Activated CD8-positive, alpha-beta memory T cell treated with anti-CD3 and anti-CD28 coated beads, Interleukin-2, amount 50 U/mL, for 24 hours (primary cell): ENCODE measurements around the gene PAK6.

Experiments used
- DNase-seq: peaks from one replicate; pipeline ENCODE4 v3.0.0-alpha.2; 2020; ENCODE audit errors: extremely low read depth

The PAK6 gene

GRCh38 chr15:40255033-40255432 lies 16.2 kb downstream of the PAK6 start:
- no peak for DNase-seq

GRCh38 chr15:40256638-40257235 lies 17.9 kb downstream of the PAK6 start:
- no peak for DNase-seq

- DNase-seq, result no peak
These were observed 19.0 kb downstream of the PAK6 start for GRCh38 chr15:40257656-40258450.

GRCh38 chr15:40258544-40258943 lies 19.7 kb downstream of the PAK6 start:
- no peak for DNase-seq

GRCh38 chr15:40259021-40259420 lies 20.2 kb downstream of the PAK6 start:
- no peak for DNase-seq

GRCh38 chr15:40263024-40263754 lies 24.3 kb downstream of the PAK6 start:
- DNase-seq, result no peak

- DNase-seq, result no peak
These were observed 25.7 kb downstream of the PAK6 start for GRCh38 chr15:40264321-40265153.

- DNase-seq, result no peak
These were observed 26.5 kb downstream of the PAK6 start for GRCh38 chr15:40265355-40265754.

- DNase-seq, result no peak
These were observed 27.0 kb downstream of the PAK6 start for GRCh38 chr15:40265875-40266274.

- no peak for DNase-seq
These were observed 28.0 kb downstream of the PAK6 start for GRCh38 chr15:40266828-40267304.

GRCh38 chr15:40267670-40268069 lies 28.8 kb downstream of the PAK6 start:
- DNase-seq, result no peak

- DNase-seq, result no peak
These were observed 30.7 kb downstream of the PAK6 start for GRCh38 chr15:40269604-40270003.

- no peak for DNase-seq
These were observed 31.6 kb downstream of the PAK6 start for GRCh38 chr15:40270246-40270995.

- DNase-seq, result no peak
These were observed 33.0 kb downstream of the PAK6 start for GRCh38 chr15:40271685-40272484.

- no peak for DNase-seq
These were observed 33.7 kb downstream of the PAK6 start for GRCh38 chr15:40272485-40273056.

- DNase-seq, result no peak
These were observed 34.6 kb downstream of the PAK6 start for GRCh38 chr15:40273428-40273827.

GRCh38 chr15:40274350-40275274 lies 35.7 kb downstream of the PAK6 start:
- DNase-seq, result peak; percentile 72

- DNase-seq, result no peak
These were observed 36.7 kb downstream of the PAK6 start for GRCh38 chr15:40275523-40275922.

GRCh38 chr15:40275954-40276353 lies 37.1 kb downstream of the PAK6 start:
- no peak for DNase-seq
